Measurements from ENCODE around the gene LRRC14B. TPM values are rescaled to one million over a fixed set of nuclear protein-coding genes. Genes with fewer than 3 reads are reported as not detected.

The LRRC14B gene
- polyA plus RNA-seq (2012; ENCODE audit: low read depth, missing spikeins) = 0.10 TPM

DNA sequence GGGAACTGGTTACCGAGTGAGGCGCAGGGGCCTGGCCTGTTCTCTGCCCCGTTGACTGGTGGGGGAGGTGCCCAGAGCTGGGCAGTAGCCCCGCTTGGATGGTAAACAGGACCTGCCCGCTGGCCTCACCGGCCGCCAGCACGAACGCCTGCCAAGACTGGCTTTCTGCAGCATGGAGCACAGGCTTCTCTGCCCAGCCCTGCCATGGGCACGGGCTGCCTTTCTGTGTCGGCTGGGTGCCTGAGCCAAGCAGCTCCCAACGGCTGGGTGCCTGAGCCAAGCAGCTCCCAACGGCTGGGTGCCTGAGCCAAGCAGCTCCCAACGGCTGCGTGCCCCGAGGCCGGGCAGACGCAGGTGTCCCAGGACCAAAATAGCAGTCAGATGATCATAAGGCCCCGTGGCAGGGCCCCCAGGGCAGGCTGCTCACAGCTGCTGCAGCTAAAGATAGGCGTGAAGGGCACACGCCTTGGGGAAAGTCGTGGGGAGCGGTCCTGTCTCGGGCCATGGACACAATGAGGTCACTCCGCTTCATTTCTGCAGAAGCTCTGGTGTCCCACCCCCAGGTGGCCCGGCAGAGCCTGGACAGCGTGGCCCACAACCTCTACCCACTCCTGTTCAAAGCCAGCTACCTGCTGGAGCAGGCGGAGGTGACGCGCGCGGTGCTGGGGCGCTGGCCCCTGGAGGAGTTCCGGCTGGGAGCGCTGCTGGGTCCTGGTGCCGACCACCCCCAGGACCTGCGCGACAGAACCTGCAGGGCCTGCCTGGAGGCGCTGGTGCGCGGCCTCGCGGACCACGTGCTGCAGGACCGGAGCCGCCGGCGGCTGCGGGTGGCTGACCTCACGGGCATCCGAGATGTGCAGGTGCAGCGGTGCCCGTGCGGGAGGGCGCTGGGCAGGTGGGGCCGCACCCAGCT, at the start of gene LRRC14B:
Gene LRRC14B, plus strand, starts transcription at position 460 of the 913 bp plus-strand sequence. Its CDS starts 44 bp downstream, at position 504.
- DNase-seq (ENCODE audit: insufficient read length, low spot score) (peak; percentile 65), FAIRE-seq (peak; percentile 90)
- TF ChIP-seq POLR2A (IDR thresholded peaks at IDR 0.05; ENCODE audit: low read depth, low read length) (no peak), PAX5 (IDR thresholded peaks at IDR 0.05; ENCODE audit: insufficient read depth, low read length, severe bottlenecking) (no peak), POLR2AphosphoS5 (IDR thresholded peaks at IDR 0.05; ENCODE audit: low read depth, low read length) (no peak), POU2F2 (IDR thresholded peaks at IDR 0.05; ENCODE audit: low read depth, low read length) (no peak), TAF1 (IDR thresholded peaks at IDR 0.05; ENCODE audit: low read depth, low read length) (no peak), SPI1 (IDR thresholded peaks at IDR 0.05; ENCODE audit: low read depth, low read length) (no peak)

DNA sequence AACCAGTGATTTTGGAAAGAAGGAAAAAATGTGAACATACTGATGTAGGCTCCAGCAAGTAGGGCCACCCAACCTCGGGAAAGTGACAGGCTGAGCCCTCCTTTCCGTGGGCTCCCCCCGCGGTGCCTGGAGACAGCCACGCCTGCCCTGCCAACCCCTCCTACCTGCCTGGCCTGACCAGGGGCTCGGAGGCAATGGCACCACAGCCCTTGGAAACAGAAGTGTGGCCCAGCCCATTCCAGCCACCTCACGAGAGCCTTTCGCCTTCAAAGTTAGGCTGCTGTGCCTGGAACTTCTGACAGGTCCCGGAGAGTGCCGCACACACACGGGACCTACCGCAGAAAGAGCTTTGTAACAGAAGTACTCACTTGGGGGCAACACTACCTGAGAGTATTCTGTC, 49.5 kb upstream of the LRRC14B start:
- no peak for DNase-seq (ENCODE audit: insufficient read length, low spot score)
- no peak for TF ChIP-seq POLR2A (IDR thresholded peaks at IDR 0.05; ENCODE audit: low read depth, low read length)
- TF ChIP-seq POU2F2 (IDR thresholded peaks at IDR 0.05; ENCODE audit: low read depth, low read length) = no peak
- TF ChIP-seq SPI1 (IDR thresholded peaks at IDR 0.05; ENCODE audit: low read depth, low read length) = no peak
- TF ChIP-seq PAX5 (IDR thresholded peaks at IDR 0.05; ENCODE audit: insufficient read depth, low read length, severe bottlenecking) = no peak
- no peak for FAIRE-seq

DNA sequence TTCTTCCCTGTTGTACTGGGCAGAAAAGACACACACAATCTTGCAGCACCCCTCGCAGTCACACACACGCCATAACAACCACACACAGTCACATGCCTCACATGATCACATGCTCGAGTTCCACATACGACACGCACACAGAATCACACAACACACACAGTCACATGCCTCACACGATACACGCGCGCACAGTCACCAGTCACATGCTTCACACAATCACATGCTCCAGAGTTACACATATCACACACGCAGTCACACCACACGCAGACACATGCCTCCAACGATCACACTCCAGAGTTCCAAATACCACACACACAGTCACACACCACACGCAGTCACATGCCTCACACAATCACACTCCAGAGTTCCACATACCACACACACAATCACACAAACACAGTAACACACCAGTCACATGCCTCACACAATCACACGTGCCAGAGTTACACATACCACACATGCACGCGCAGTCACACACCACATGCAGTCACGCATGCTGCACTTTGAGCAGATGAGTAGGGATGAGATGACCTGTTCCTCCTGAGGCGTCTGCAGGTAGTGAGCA, 49.0 kb upstream of the LRRC14B start:
- no peak for TF ChIP-seq SPI1 (IDR thresholded peaks at IDR 0.05; ENCODE audit: low read depth, low read length)
- TF ChIP-seq PAX5 (IDR thresholded peaks at IDR 0.05; ENCODE audit: insufficient read depth, low read length, severe bottlenecking) = no peak
- TF ChIP-seq TAF1 (IDR thresholded peaks at IDR 0.05; ENCODE audit: low read depth, low read length) = no peak
- peak; percentile 9 for FAIRE-seq
- no peak for DNase-seq (ENCODE audit: insufficient read length, low spot score)

DNA sequence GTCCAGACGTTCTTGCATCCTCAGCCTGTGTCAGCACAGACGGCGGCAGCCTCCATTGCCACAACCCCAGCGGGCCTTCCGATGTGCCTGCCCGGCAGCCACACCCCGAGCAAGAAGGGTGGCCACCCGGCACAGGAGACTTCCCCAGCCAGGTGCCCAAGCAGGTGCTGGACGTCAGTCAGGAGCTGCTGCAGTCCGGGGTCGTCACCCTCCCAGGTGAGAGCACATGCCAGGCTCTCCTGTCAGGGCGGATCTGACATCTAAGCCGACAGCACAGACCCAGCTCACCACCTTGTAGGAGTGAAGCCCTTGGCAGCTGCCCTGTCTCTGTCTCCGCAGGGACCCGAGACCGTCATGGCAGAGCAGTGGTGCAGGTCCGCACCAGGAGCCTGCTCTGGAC, 48.3 kb upstream of the LRRC14B start:
- TF ChIP-seq POLR2AphosphoS5 (IDR thresholded peaks at IDR 0.05; ENCODE audit: low read depth, low read length) = no peak
- TF ChIP-seq SPI1 (IDR thresholded peaks at IDR 0.05; ENCODE audit: low read depth, low read length) = no peak
- DNase-seq (ENCODE audit: insufficient read length, low spot score) (no peak), FAIRE-seq (no peak)

DNA sequence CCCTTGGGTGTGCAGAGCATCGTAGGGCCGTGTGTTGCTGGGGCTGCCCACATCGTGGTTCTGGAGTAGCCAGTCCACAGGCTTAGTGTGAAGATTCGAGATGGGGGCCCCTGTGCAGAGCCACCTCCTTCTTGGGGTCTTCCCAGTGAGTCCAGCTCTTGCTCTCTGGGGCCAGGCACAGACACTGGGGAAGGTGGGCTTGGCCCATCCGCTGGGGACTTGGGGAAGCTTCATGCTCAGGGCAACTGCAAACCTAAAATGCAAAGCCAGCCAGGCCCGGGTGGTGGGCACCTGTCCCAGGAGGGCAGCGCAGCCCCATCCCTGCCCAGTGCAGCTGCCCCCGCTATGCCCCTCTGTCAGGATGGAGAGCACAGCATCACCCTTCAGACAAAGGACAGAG, 46.4 kb upstream of the LRRC14B start:
- DNase-seq (ENCODE audit: insufficient read length, low spot score) (no peak), FAIRE-seq (no peak)
- TF ChIP-seq POLR2AphosphoS5 (IDR thresholded peaks at IDR 0.05; ENCODE audit: low read depth, low read length) = no peak
- no peak for TF ChIP-seq PAX5 (IDR thresholded peaks at IDR 0.05; ENCODE audit: insufficient read depth, low read length, severe bottlenecking)
- no peak for TF ChIP-seq TAF1 (IDR thresholded peaks at IDR 0.05; ENCODE audit: low read depth, low read length)
- TF ChIP-seq SPI1 (IDR thresholded peaks at IDR 0.05; ENCODE audit: low read depth, low read length) = no peak
- TF ChIP-seq POU2F2 (IDR thresholded peaks at IDR 0.05; ENCODE audit: low read depth, low read length) = no peak
- no peak for TF ChIP-seq POLR2A (IDR thresholded peaks at IDR 0.05; ENCODE audit: low read depth, low read length)

DNA sequence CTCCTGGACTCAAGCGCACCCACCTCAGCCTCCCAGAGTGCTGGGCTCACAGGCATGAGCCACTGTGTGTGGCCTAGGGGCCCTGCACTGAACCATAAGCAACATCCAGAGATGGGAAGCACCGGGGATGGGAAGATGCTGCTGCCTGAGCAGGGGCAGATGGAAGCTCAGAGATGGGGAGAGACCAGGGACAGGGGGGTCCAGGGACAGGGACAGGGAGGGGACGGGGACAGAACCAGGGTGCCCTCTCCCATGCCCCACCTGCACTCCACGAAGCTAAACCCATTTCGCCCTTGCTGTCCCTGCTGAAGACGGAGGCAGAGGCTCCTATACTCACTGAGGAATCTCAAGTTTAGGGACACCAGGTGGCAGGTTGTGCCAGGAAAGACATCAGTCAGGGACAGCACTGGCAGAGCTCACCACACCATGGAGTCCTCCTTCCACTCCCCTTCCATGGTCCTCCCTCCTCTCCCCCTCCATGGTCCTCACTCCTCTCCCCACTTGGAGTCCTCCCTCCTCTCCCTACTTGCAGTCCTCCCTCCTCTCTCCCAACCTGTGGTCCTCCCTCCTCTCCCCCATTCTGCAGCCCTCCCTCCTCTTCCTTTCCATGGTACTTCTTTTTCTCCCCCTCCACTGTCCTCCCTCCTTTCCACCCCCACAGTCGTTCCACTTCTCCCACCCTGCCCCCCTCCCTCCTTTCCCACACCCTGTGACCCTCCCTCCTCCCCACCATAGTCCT, 45.5 kb upstream of the LRRC14B start:
- FAIRE-seq = no peak
- no peak for DNase-seq (ENCODE audit: insufficient read length, low spot score)
- TF ChIP-seq TAF1 (IDR thresholded peaks at IDR 0.05; ENCODE audit: low read depth, low read length) (no peak), SPI1 (IDR thresholded peaks at IDR 0.05; ENCODE audit: low read depth, low read length) (no peak)

DNA sequence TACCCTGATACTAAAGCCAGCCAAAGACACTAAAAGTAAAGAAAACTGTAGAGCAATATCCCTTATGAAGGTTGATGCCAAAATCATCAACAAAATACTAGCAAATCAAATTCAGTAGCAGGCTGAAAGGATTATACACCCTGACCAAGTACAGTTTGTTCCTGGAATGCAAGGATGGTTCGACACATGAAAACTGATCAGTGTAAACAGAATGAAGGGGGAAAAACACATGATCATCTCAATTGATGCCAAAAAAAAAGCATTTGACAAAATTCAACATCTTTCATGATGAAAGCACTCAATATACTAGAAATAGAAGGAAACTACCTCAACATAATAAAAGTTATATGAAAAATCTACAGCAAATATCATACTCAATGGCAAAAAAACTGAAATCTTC, 43.5 kb upstream of the LRRC14B start:
- no peak for TF ChIP-seq PAX5 (IDR thresholded peaks at IDR 0.05; ENCODE audit: insufficient read depth, low read length, severe bottlenecking)
- no peak for TF ChIP-seq POLR2A (IDR thresholded peaks at IDR 0.05; ENCODE audit: low read depth, low read length)
- no peak for TF ChIP-seq SPI1 (IDR thresholded peaks at IDR 0.05; ENCODE audit: low read depth, low read length)
- TF ChIP-seq TAF1 (IDR thresholded peaks at IDR 0.05; ENCODE audit: low read depth, low read length) = no peak
- TF ChIP-seq POU2F2 (IDR thresholded peaks at IDR 0.05; ENCODE audit: low read depth, low read length) = no peak
- TF ChIP-seq POLR2AphosphoS5 (IDR thresholded peaks at IDR 0.05; ENCODE audit: low read depth, low read length) = no peak
- FAIRE-seq (no peak), DNase-seq (ENCODE audit: insufficient read length, low spot score) (no peak)

DNA sequence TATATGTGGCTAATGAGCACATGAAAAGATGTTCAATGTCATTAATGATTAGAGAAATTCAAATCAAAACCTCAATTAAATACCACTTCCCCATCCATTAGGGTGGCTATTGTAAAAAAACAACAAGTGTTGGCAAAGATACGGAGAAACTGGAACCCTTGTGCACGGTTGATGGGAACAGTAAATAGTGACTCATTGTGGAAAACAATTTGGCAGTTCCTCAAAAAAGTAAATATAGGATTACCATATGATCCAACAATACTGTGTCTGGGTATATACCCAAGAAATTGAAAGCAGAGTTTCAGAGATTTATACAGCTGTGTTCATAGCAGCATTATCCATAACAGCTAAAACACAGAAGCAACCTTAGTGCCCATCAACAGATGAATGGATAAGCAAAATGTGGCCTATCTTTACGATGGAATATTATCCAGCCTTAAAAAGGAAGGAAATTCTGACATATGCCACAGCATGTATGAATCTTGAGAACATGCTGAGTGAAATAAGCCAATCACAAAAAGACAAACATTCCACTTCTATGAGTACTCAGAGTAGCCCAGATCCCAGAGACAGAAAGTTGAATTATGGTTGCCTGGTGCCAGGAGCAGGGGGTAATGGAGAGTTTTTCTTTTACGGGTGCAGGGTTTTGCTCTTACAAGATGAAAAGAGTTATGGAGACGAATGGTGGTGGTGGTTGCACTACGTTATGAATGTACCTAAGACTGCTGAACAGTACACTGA, 41.4 kb upstream of the LRRC14B start:
- DNase-seq (ENCODE audit: insufficient read length, low spot score) = no peak
- no peak for FAIRE-seq
- TF ChIP-seq PAX5 (IDR thresholded peaks at IDR 0.05; ENCODE audit: insufficient read depth, low read length, severe bottlenecking) (no peak), SPI1 (IDR thresholded peaks at IDR 0.05; ENCODE audit: low read depth, low read length) (no peak), POLR2A (IDR thresholded peaks at IDR 0.05; ENCODE audit: low read depth, low read length) (no peak)

DNA sequence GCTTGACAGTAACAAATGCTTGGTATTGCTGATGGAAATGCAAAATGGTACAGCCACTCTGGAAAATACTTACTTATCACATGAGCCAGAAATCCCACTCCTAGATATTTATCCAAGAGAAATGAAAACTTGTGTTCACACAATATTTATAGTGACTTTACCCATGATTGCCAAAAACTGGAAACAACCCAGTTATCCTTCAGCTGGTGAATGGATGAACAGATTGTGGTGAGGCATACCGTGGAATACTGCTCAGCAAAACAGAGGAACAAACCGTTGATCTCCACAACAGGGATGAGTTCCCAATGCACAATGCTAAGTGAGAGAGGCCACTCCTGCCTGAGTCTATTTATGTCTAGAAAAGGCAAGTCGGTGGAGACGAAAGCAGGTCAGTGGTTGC, 40.5 kb upstream of the LRRC14B start:
- TF ChIP-seq POLR2A (IDR thresholded peaks at IDR 0.05; ENCODE audit: low read depth, low read length) (no peak), PAX5 (IDR thresholded peaks at IDR 0.05; ENCODE audit: insufficient read depth, low read length, severe bottlenecking) (no peak), SPI1 (IDR thresholded peaks at IDR 0.05; ENCODE audit: low read depth, low read length) (no peak), TAF1 (IDR thresholded peaks at IDR 0.05; ENCODE audit: low read depth, low read length) (no peak), POLR2AphosphoS5 (IDR thresholded peaks at IDR 0.05; ENCODE audit: low read depth, low read length) (no peak), POU2F2 (IDR thresholded peaks at IDR 0.05; ENCODE audit: low read depth, low read length) (no peak)
- DNase-seq (ENCODE audit: insufficient read length, low spot score) (no peak), FAIRE-seq (no peak)
